ENCODE measurements around the gene CCDC63.
"Not testable (repeated sequence)": the region's sequence is repeated elsewhere in the genome, so short reads cannot be mapped to it uniquely, and the experiment has no call there.

The CCDC63 gene

GRCh38 chr12:110927546-110927945 lies 80.8 kb downstream of the CCDC63 start:
- no peak for DNase-seq

DNA sequence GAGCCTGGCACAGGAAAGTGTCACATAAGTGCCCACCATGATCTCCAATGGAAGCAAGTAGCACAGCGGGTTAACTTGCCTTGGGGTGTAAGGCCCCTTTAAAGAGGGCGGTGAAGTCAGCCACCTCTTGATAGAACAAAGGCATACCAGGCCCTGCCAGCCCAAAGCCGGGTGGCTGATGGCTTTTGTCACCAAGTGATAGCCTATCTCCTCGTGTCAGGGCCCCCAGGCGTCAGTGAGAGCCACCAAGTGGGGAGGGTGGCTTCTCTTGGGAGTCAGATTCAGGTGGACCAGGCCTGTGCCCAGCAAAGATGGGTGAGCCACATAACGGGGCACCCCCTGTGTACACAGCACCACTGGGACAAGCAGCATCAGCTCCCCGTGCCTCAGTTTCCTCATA lies 81.9 kb downstream of the CCDC63 start:
- no peak for DNase-seq

DNA sequence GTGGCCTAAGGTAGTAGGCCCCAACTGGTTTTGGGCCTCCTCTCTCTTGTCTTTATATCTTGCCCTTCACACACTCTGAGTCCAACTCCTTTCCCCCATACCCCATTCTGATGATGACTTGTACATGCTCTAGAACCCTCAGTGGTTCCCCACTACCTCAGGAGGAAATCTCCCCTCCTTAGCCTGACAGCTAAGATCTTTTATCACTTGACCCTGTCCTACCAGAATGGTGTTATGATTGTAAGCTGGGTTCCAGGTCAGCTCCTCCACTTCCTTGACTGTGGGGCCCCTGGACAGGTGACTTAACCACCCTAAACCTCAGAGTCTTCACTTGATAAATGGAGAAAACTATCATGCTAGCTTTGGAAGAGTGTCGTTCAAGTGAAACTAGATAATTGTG lies 83.0 kb downstream of the CCDC63 start:
- DNase-seq = no peak

GRCh38 chr12:110930348-110931314 lies 83.8 kb downstream of the CCDC63 start:
- DNase-seq = no peak

GRCh38 chr12:110931315-110931728 lies 84.5 kb downstream of the CCDC63 start:
- no peak for DNase-seq

DNA sequence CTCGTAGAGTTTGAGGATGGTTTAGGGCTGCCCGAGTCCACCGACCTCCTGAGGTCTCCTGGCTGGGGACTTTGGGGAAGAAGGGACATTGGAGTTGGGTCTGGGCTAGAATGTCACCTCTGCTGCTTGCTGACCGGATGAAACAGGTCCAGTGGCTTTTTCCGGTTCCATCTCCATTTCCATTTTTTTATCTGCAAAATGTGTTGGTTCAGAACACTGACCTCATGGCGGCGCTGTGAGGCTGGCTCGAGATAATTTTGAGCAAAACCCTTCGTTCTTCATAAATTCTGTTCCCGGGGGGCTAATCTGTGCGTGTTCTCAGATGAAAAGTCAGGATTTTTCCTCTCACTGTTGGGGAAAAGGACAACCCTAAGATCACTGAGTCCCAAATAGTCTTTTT lies 85.3 kb downstream of the CCDC63 start:
- no peak for DNase-seq

DNA sequence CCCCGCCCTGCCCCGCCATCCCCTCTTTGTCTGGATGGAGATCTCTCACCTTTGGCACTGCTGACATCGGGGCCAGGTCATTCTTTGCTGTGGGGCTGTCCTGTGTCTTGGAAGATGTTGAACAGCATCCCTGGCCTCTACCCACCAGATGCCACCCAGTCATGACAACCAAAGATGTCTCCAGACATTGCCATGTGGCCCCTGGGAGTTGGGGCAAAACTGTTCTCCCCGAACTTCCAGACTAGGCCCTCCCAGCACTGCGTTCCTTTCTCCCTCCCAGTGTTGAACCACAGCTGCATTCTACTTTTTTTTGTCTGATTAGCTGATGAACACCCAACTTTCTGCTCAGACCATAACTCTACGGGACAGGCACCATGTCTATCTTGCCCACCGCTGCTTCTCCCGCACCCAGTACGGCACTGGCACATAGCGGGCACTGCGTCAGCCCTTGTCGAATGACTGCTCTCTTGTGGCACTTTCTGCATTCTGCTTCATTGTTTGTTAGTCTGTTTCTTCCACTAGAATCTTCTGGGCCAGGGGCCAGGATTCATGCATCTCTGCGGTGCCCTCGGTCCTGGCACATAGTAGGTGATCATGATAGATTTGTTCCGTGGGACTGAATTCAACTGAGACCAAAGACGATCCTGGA lies 86.7 kb downstream of the CCDC63 start:
- DNase-seq = no peak

DNA sequence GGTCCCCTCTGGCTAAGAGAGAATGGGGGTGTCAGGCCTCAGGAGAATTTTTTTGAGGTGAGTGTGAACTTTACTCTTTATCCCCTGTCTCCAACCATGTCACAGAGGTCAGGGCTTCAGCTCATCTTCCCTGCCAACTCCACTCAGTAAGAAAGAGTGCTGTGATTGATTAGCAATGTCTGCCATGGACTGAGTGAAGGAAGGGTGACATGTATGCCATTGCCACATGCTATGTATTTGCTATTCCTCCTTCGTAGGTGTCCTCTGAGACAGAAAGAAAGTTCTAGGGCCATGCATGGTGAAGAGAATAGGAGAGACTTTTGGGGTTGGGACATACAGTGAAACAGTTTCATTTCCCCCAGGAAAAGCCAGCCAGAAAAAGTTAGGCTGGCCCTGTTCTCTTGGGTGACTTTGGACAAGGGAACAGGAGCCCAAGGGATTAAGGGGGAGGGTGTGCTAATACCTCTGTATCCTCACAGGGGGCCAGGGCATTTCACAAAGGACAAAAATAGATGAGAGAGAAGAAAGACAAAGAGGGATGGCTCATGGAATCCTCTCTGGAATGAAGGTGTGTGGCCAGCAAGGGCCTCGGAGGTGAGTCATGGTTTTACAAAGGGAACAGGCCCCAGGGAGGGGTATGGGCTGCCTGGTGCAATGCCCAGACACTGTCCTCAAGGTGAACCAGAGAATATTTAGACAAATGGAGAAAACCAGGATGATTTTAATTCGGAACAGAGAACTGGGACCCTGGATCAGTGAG lies 87.5 kb downstream of the CCDC63 start:
- no peak for DNase-seq

DNA sequence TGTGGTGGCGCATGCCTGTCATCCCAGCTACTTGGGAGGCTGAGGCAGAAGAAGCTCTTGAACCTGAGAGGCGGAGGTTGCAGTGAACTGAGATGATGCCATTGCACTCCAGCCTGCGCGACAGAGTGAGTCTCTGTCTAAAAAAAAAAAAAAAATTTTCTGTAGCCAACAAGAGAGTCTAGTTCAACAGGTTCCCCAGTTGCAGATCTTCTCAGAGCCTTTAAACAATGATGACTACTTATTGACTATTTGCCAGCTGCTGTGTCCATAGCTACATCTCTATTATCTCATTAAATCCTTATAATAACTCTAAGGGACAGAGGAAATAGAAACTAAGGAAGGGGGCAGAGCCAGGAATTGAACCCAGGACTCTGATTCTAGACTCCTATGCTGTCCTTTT lies 88.8 kb downstream of the CCDC63 start:
- no peak for DNase-seq

DNA sequence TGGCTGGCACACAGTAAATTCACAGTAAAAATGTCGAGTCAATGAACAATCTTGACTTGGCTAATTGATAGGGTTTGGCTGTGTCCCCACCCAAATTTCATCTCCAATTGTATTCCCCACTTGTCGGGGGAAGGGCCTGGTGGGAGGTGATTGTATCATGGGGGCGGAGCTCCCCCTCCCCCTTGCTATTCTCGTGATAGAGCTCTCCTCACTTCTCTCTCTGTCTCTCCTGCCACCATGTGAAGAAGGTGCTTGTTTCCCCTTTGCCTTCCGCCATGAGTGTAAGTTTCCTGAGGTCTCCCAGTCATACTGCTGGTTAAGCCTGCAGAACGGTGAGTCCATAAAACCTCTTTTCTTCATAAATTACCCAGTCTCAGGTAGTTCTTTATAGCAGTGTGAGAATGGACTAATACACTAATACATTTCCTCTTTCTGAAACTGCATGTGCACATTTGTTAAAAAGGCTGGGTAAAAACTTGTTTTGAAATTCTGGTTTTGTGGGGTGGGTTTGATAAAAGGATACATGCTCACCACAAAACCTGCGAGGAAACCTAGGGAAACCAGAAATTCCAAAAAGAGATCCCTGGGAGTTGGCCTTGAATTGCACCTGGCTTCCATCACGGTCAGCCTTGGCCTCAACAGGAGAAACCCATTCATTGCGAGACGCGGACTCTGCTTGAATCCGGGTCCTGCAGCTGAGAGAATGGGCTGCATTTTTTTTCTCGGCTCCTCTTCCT lies 89.7 kb downstream of the CCDC63 start:
- DNase-seq = no peak

DNA sequence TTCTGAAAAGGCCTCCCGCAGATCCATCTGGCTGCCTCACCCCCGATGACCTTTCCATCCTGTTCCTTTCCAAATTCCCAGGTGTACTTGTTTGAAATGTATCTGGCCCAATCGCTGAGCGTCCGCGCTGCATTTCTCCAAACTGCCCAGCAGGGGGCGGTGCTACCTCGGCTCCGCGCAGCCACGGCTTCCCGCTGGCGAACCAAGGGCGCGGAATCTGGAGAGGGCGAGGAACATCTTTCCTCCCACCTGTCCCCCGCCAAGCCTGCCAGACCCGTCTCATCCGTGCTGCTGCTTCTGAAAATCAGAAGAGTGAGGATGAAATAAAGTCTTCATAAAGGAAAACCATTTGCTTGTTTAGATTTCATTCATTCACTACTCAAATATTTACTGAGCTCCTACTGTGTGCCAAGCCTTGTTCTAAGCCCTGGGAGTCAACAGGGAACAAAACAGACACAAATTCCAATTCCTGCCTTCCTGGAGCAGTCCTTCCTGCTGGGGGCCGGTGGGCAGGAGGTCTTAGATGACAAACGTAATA lies 90.4 kb downstream of the CCDC63 start:
- DNase-seq = peak; percentile 85

GRCh38 chr12:110940296-110940695 lies 93.5 kb downstream of the CCDC63 start:
- DNase-seq = no peak

GRCh38 chr12:110940933-110941332 lies 94.1 kb downstream of the CCDC63 start:
- peak; percentile 84 for DNase-seq

DNA sequence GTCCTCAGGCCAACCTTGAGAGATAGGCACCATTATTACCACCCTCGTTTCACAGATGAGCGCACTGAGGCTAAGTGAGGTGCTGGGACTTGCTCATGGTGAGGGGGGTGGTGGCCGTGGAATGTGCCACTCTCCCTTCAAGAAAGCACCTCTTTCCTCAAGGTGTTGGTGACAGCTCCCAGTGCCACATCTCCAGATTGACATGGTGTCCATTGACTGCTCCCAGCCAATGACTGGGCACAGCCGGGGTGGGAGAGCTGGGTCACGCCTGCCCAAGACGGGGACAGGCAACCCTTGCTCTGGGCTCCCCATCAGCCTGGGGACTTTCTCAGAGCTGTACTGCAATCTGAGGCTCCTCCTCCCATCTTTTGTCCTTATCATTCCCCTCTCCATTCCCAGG lies 94.6 kb downstream of the CCDC63 start:
- no peak for DNase-seq

DNA sequence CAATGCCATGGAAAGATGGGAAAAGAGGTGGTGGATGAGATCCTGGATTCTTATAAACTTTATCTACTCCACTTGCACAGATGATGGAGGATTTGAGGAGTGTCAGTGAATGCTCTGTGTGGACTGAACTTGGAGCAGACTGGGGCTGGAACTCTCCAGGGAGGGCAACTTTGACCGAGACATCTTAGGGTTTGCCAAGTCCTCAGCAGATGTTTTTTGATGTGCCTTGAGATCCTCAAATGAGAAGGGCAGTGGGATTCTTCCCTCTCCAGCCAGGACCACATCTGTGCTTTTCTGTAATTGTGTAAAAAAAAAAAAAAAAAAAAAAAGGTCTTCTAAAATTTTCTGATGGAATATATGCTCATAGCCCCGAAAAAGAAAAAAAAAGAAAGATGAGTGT lies 96.6 kb downstream of the CCDC63 start:
- DNase-seq = no peak

DNA sequence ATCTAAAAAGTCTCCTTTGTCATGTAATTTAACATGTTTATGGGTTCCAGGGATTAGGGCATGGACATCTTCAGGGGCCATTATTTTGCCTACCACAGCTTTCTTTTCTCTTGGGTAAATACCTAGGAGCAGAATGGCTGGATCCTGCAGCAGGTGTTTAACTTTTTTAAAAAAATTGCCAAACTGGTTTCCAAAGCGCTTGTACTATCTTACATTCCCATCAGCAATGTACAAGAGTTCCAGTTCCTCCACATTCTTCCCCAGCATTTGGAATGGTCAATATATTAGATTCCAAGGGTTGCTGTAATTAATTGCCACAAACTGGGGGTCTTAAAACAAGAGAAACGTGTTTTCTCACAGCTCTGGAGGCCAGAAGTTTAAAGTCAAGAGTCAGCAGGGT lies 101.3 kb downstream of the CCDC63 start:
- no peak for DNase-seq

- not testable (repeated sequence) for DNase-seq
Measured at GRCh38 chr12:110950466-110950865, 103.7 kb downstream of the CCDC63 start.

DNA sequence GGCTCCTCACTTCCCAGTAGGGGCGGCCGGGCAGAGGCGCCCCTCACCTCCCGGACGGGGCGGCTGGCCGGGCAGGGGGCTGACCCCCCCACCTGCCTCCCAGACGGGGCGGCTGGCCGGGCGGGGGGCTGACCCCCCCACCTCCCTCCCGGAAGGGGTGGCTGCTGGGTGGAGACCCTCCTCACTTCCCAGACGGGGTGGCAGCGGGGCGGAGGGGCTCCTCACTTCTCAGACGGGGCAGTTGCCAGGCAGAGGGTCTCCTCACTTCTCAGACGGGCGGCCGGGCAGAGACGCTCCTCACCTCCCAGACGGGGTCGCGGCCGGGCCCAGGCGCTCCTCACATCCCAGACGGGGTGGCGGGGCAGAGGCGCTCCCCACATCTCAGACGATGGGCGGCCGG lies 104.1 kb downstream of the CCDC63 start:
- not testable (repeated sequence) for DNase-seq

Data from NCI-H2171 (cell line).